HEK293T (cell line): Measurements from ENCODE around the gene MPP4.

Experiments used
- CTCF ChIA-PET: fragments of 350-600 bp; formaldehyde crosslinking; extraction: SDS; loops from one replicate; lab custom pipeline; 2021; ENCODE audit warnings: antibody characterized with exemption, inconsistent platforms; lab: Yijun Ruan, JAX
- POLR2A ChIA-PET: fragments of 350-600 bp; formaldehyde crosslinking; extraction: SDS; loops from one replicate; lab custom pipeline; 2020; ENCODE audit warnings: antibody characterized with exemption, inconsistent platforms; lab: Yijun Ruan, JAX
- DNase-seq: peaks from one replicate; pipeline ENCODE4 v3.0.0; 2012; ENCODE audit warnings: mixed read lengths; ENCODE audit errors: extremely low spot score
- ARNT ChIP-seq: fragments of 450-650 bp; IDR thresholded peaks from 2 replicates; pipeline ENCODE4 v1.6.1; 2017; ENCODE audit warnings: mild to moderate bottlenecking
- BHLHE40 ChIP-seq: fragments of 450-650 bp; IDR thresholded peaks from 2 replicates; pipeline ENCODE4 v1.6.1; 2016; ENCODE audit warnings: mild to moderate bottlenecking, moderate library complexity, borderline replicate concordance
- CTBP1 ChIP-seq: fragments of 450-650 bp; IDR thresholded peaks from 2 replicates; pipeline ENCODE4 v1.6.1; 2016; ENCODE audit warnings: borderline replicate concordance
- ELF4 ChIP-seq: fragments of 450-650 bp; IDR thresholded peaks from 2 replicates; pipeline ENCODE4 v1.6.1; 2017; ENCODE audit warnings: antibody characterized with exemption
- FOXA1 ChIP-seq: fragments of 450-650 bp; IDR thresholded peaks from 2 replicates; pipeline ENCODE4 v1.6.1; 2016; ENCODE audit warnings: mild to moderate bottlenecking
- FOXK2 ChIP-seq: fragments of 450-650 bp; IDR thresholded peaks from 2 replicates; pipeline ENCODE4 v1.6.1; 2016; ENCODE audit warnings: mild to moderate bottlenecking
- FOXM1 ChIP-seq: fragments of 450-650 bp; IDR thresholded peaks from 2 replicates; pipeline ENCODE4 v1.6.1; 2017; ENCODE audit warnings: mild to moderate bottlenecking, borderline replicate concordance
- HDGF ChIP-seq: fragments of 450-650 bp; IDR thresholded peaks from 2 replicates; pipeline ENCODE4 v1.6.1; 2017; ENCODE audit warnings: antibody characterized with exemption, borderline replicate concordance
- L3MBTL2 ChIP-seq: fragments of 450-650 bp; conservative IDR thresholded peaks from 2 replicates; pipeline ENCODE4 v1.6.1; 2016; ENCODE audit warnings: mild to moderate bottlenecking
- LEF1 ChIP-seq: fragments of 450-650 bp; IDR thresholded peaks from 2 replicates; pipeline ENCODE4 v1.6.1; 2017; ENCODE audit warnings: mild to moderate bottlenecking, borderline replicate concordance
- NFRKB ChIP-seq: fragments of 450-650 bp; IDR thresholded peaks from 2 replicates; pipeline ENCODE4 v1.6.1; 2016; ENCODE audit warnings: mild to moderate bottlenecking, moderate library complexity
- PKNOX1 ChIP-seq: fragments of 450-650 bp; IDR thresholded peaks from 2 replicates; pipeline ENCODE4 v1.6.1; 2016
- SP1 ChIP-seq: fragments of 450-650 bp; IDR thresholded peaks from 2 replicates; pipeline ENCODE4 v1.6.1; 2017
- SUZ12 ChIP-seq: fragments of 450-650 bp; IDR thresholded peaks from 2 replicates; pipeline ENCODE4 v1.6.1; 2016; ENCODE audit warnings: mild to moderate bottlenecking
- TARDBP ChIP-seq: fragments of 450-650 bp; IDR thresholded peaks from 2 replicates; pipeline ENCODE4 v1.6.1; 2016
- ZNF384 ChIP-seq: fragments of 450-650 bp; IDR thresholded peaks from 2 replicates; pipeline ENCODE4 v1.6.1; 2016

MPP4 gene

GRCh38 chr2:201642086-201642578, 56.3 kb downstream of the MPP4 start:
- ChIA-PET POLR2A (interaction anchor here (0.9 to 1.7 kb wide), 6 partner anchors 15 to 778 kb away, joined by 3 to 8 read pairs (median 3); partner anchors contain the start of genes CLK1, STRADB and TRAK2), CTCF (interaction anchor here (0.8 kb wide), 1 partner anchor 410 kb away, joined by 3 read pairs; no protein-coding TSS in a partner anchor)
- no peak for DNase-seq
- TF ChIP-seq HDGF (no peak), TARDBP (no peak), LEF1 (no peak), FOXM1 (no peak), FOXK2 (no peak), SP1 (no peak), NFRKB (no peak), SUZ12 (no peak), ELF4 (no peak), FOXA1 (no peak), L3MBTL2 (no peak), PKNOX1 (no peak), ARNT (no peak), BHLHE40 (no peak), CTBP1 (no peak), ZNF384 (no peak)

- DNase-seq = no peak
- POLR2A ChIA-PET = no interaction called here
- no peak for TF ChIP-seq FOXA1
- no peak for TF ChIP-seq ARNT
- no peak for TF ChIP-seq LEF1
- no peak for TF ChIP-seq SUZ12
- TF ChIP-seq HDGF = no peak
- CTCF ChIA-PET = no interaction called here
Measured at GRCh38 chr2:201639205-201639604, 59.2 kb downstream of the MPP4 start.

- no peak for DNase-seq
- ChIA-PET CTCF (no interaction called here), POLR2A (no interaction called here)
- TF ChIP-seq NFRKB (no peak), ELF4 (no peak), PKNOX1 (no peak), FOXA1 (no peak), HDGF (no peak), SP1 (no peak), SUZ12 (no peak), LEF1 (no peak), L3MBTL2 (no peak), BHLHE40 (no peak), FOXM1 (no peak), ARNT (no peak), TARDBP (no peak), FOXK2 (no peak), ZNF384 (no peak), CTBP1 (no peak)
Measured at GRCh38 chr2:201638326-201638725, 60.1 kb downstream of the MPP4 start.

- ChIA-PET POLR2A (no interaction called here), CTCF (no interaction called here)
- DNase-seq = no peak
- TF ChIP-seq SP1 (no peak), LEF1 (no peak), SUZ12 (no peak)
Measured at GRCh38 chr2:201633661-201634249, 64.7 kb downstream of the MPP4 start.

GRCh38 chr2:201631041-201631440, 67.4 kb downstream of the MPP4 start:
- no peak for TF ChIP-seq ELF4
- TF ChIP-seq LEF1 = no peak
- TF ChIP-seq TARDBP = no peak
- TF ChIP-seq FOXA1 = no peak
- no peak for TF ChIP-seq ZNF384
- TF ChIP-seq L3MBTL2 = no peak
- no peak for TF ChIP-seq PKNOX1
- no peak for DNase-seq
- CTCF ChIA-PET = no interaction called here
- POLR2A ChIA-PET = no interaction called here

GRCh38 chr2:201630577-201630976, 67.9 kb downstream of the MPP4 start:
- TF ChIP-seq L3MBTL2 (no peak), HDGF (no peak), LEF1 (no peak), ARNT (no peak), CTBP1 (no peak), FOXA1 (no peak), SUZ12 (no peak), FOXK2 (no peak), NFRKB (no peak), BHLHE40 (no peak), FOXM1 (no peak)
- POLR2A ChIA-PET = no interaction called here

More at GRCh38 chr2:201630577-201630976, 67.9 kb downstream of the MPP4 start:
- CTCF ChIA-PET = no interaction called here
- no peak for DNase-seq
